Spleen (tissue), 11 donors: ENCODE data around the gene CHST15. TPM values are rescaled to one million over a fixed set of nuclear protein-coding genes. Genes with fewer than 3 reads are reported as not detected.
"Not testable (repeated sequence)": the region's sequence is repeated elsewhere in the genome, so short reads cannot be mapped to it uniquely, and the experiment has no call there.

Source experiments
- DNase-seq: peaks from one replicate; pipeline ENCODE4 v3.0.0-alpha.2; 2020
- H3K27ac ChIP-seq, 8 donors: fragments of 200-600 bp; sonication (generic) in 7 of 8; 1 replicate in 4 of 8; 2 replicates in 4 of 8; pipeline versions ENCODE4 v1.5.0 to v1.8.0; 2016 to 2021; ENCODE audit warnings: inconsistent platforms in 4 of 8, mild to moderate bottlenecking in 4 of 8, moderate library complexity in 1 of 8
- H3K27me3 ChIP-seq, 7 donors: fragments of 200-600 bp; sonication (generic) in 6 of 7; replicated peaks in 1 of 7; 1 replicate in 4 of 7; 2 replicates in 3 of 7; pipeline versions ENCODE4 v1.5.0 to v1.8.0; 2016 to 2021; ENCODE audit warnings: inconsistent platforms in 3 of 7, mild to moderate bottlenecking in 1 of 7
- H3K36me3 ChIP-seq, 6 donors: fragments of 200-600 bp; sonication (generic) in 5 of 6; 1 replicate in 4 of 6; 2 replicates in 2 of 6; pipeline versions ENCODE4 v1.5.0 to v1.8.0; 2016 to 2021; ENCODE audit warnings: inconsistent platforms in 2 of 6
- H3K4me1 ChIP-seq, 6 donors: fragments of 200-600 bp; sonication (generic) in 5 of 6; 1 replicate in 3 of 6; 2 replicates in 3 of 6; pipeline versions ENCODE4 v1.5.0 to v1.8.0; 2016 to 2021; ENCODE audit warnings: inconsistent platforms in 3 of 6
- H3K4me3 ChIP-seq, 8 donors: fragments of 200-600 bp; sonication (generic) in 7 of 8; 1 replicate in 4 of 8; 2 replicates in 4 of 8; pipeline versions ENCODE4 v1.5.0 to v1.8.0; 2016 to 2021; ENCODE audit warnings: inconsistent platforms in 4 of 8, mild to moderate bottlenecking in 4 of 8, moderate library complexity in 2 of 8
- H3K9me3 ChIP-seq, 8 donors: fragments of 200-600 bp; sonication (generic) in 7 of 8; 1 replicate in 4 of 8; 2 replicates in 4 of 8; pipeline versions ENCODE4 v1.5.0 to v1.8.0; 2016 to 2021; ENCODE audit warnings: inconsistent platforms in 4 of 8
- CTCF ChIP-seq, 11 experiments: fragments of 200-600 bp in 7 of 11; fragments of 450-650 bp in 4 of 11; sonication (generic) in 4 of 11; IDR thresholded peaks in 8 of 11; conservative IDR thresholded peaks in 3 of 11; 1 replicate in 7 of 11; 2 replicates in 4 of 11; pipeline versions ENCODE4 v1.4.0 to v1.8.0; 2016 to 2021; ENCODE audit warnings: antibody characterized with exemption in 11 of 11, inconsistent platforms in 4 of 11, mild to moderate bottlenecking in 1 of 11
- POLR2A ChIP-seq, 3 donors: fragments of 450-650 bp; IDR thresholded peaks; one replicate each; pipeline ENCODE4 v1.5.1; 2017; ENCODE audit warnings: antibody characterized with exemption in 3 of 3, mild to moderate bottlenecking in 1 of 3
- POLR2AphosphoS5 ChIP-seq, 3 donors: sonication (generic); formaldehyde crosslinking; IDR thresholded peaks; one replicate each; pipeline ENCODE4 v1.5.1; 2017; ENCODE audit warnings: antibody characterized with exemption in 3 of 3
- WGBS, 5 donors: extraction: QIAGEN DNeasy Blood & Tissue Kit in 3 of 5; methylation state at CpG; one replicate each; pipeline versions ENCODE4 v1.1.5 to v1.1.7; 2013 to 2018; 5-methylcytosine and 5-hydroxymethylcytosine counted together
- intact Hi-C: fragments of 100-400 bp; cut with DNase I; formaldehyde crosslinking; loops from one replicate; pipeline ENCODE4 v1.15.0; 2023; ENCODE audit warnings: low total_unique reads
- polyA plus RNA-seq, 3 donors: library from polyadenylated mRNA; stranded (reverse); fragments of 200-250 nt; gene quantifications; one replicate each; pipeline ENCODE4 v1.2.1, GENCODE V29; 2013
- total RNA-seq, 7 donors: library from RNA; depleted of rRNA in 3 of 7; stranded (reverse); fragments of >200 nt in 3 of 7; fragmentation: NEBNext Ultra II Directional in 4 of 7; extraction: Animal tissue kit (Norgen Biotek cat#: 25700) in 4 of 7; gene quantifications; one replicate each; pipeline versions ENCODE4 v1.1.0 to v1.2.1, GENCODE V29; 2016 to 2021
- donor health status: healthy with polysubstance abuse.
- donor health status: DM: no; HTN: no; CAD: no; lungs with moderate emphysema.
- donor health status: DM: no; HTN: no; CAD: no.
- donor health status: Bipolar disorder and iron deficiency.
- donor health status: healthy.
- donor health status: DM: no; HTN: no; CAD: no.
- donor health status: DM: yes; HTN: yes; CAD: no.

Gene CHST15
- total and polyA plus RNA-seq, 10 donors = 6.1 to 133 (median 102) TPM

- TF ChIP-seq POLR2AphosphoS5 (IDR thresholded peaks at IDR 0.05) (peak; percentile 83 to 93 (median 91)), CTCF (IDR thresholded peaks at IDR 0.05 in 8 of 11, conservative IDR thresholded peaks at IDR 0.05 in 3 of 11) (peak in 1 of 11 experiments; percentile 11), POLR2A (IDR thresholded peaks at IDR 0.05) (no peak)
- Histone ChIP-seq H3K27me3 (no peaks in the 10 kb centered on the region), H3K9me3 (no peaks in the 10 kb centered on the region), H3K4me1 (peaks cover 22 to 97% (median 63%) of the 10 kb centered on the region in 6 donors), H3K36me3 (peaks cover 0 to 88% (median 0%) of the 10 kb centered on the region in 6 donors), H3K27ac (peak overlapping the region; percentile 40 to 94 (median 86)), H3K4me3 (peak overlapping the region in 2 of 8 donors; percentile 7 to 56)
- intact Hi-C loops = no loop called here
- WGBS, 5 donors = 18 to 30% (median 21%) methylated on average over 20 to 21 of the region's 21 CpGs
- DNase-seq = peak; percentile 98
Observed at GRCh38 chr10:124035928-124036558, 57.4 kb downstream of the CHST15 start.

- peak; percentile 80 for DNase-seq
- H3K4me1 ChIP-seq = peaks cover 21 to 97% (median 58%) of the 10 kb centered on the region in 6 donors
- peaks cover 0 to 92% (median 0%) of the 10 kb centered on the region in 6 donors for H3K36me3 ChIP-seq
- WGBS, 5 donors = 73 to 85% (median 80%) methylated on average over 6 of the region's 6 CpGs
- no peak for TF ChIP-seq CTCF (IDR thresholded peaks at IDR 0.05 in 8 of 11, conservative IDR thresholded peaks at IDR 0.05 in 3 of 11)
- TF ChIP-seq POLR2A (IDR thresholded peaks at IDR 0.05) = no peak
- TF ChIP-seq POLR2AphosphoS5 (IDR thresholded peaks at IDR 0.05) = no peak
- H3K27ac ChIP-seq = peak overlapping the region; percentile 40 to 94 (median 86)
- H3K27me3 ChIP-seq = no peaks in the 10 kb centered on the region
- intact Hi-C loops = no loop called here
- H3K4me3 ChIP-seq = peak overlapping the region in 1 of 8 donors; percentile 56
- H3K9me3 ChIP-seq = no peaks in the 10 kb centered on the region
Observed at GRCh38 chr10:124035306-124035927, 58.0 kb downstream of the CHST15 start.

GRCh38 chr10:124034576-124035305 lies 58.7 kb downstream of the CHST15 start:
- Histone ChIP-seq H3K4me1 (peaks cover 17 to 94% (median 51%) of the 10 kb centered on the region in 6 donors), H3K27ac (peak overlapping the region in 6 of 8 donors; percentile 75 to 94 (median 88)), H3K36me3 (peaks cover 0 to 93% (median 0%) of the 10 kb centered on the region in 6 donors)
- WGBS, 5 donors = 62 to 77% (median 70%) methylated on average over 20 to 25 of the region's 25 CpGs
- H3K27me3 ChIP-seq, H3K9me3 ChIP-seq, intact Hi-C loops, H3K4me3 ChIP-seq: not testable (repeated sequence)
- DNase-seq = peak; percentile 80

- no peaks in the 10 kb centered on the region for H3K27me3 ChIP-seq
- H3K27ac ChIP-seq = peak overlapping the region in 7 of 8 donors; percentile 15 to 94 (median 86)
- no peak overlapping the region for H3K4me3 ChIP-seq
- 55 to 83% (median 69%) methylated on average over 3 to 8 of the region's 8 CpGs for WGBS, 5 donors
- peaks cover 14 to 85% (median 44%) of the 10 kb centered on the region in 6 donors for H3K4me1 ChIP-seq
- TF ChIP-seq CTCF (IDR thresholded peaks at IDR 0.05 in 8 of 11, conservative IDR thresholded peaks at IDR 0.05 in 3 of 11) = no peak
- peak in 2 of 3 donors; percentile 46 to 69 for TF ChIP-seq POLR2AphosphoS5 (IDR thresholded peaks at IDR 0.05)
- intact Hi-C loops = no loop called here
- no peaks in the 10 kb centered on the region for H3K9me3 ChIP-seq
- H3K36me3 ChIP-seq = peaks cover 0 to 93% (median 0%) of the 10 kb centered on the region in 6 donors
- DNase-seq = peak; percentile 81
Observed at GRCh38 chr10:124033887-124034218, 59.5 kb downstream of the CHST15 start.
